ENCODE results near the gene CUTA.
"Not testable (repeated sequence)": the region's sequence is repeated elsewhere in the genome, so short reads cannot be mapped to it uniquely, and the experiment has no call there.

- TF ChIP-seq, protein P1, sequence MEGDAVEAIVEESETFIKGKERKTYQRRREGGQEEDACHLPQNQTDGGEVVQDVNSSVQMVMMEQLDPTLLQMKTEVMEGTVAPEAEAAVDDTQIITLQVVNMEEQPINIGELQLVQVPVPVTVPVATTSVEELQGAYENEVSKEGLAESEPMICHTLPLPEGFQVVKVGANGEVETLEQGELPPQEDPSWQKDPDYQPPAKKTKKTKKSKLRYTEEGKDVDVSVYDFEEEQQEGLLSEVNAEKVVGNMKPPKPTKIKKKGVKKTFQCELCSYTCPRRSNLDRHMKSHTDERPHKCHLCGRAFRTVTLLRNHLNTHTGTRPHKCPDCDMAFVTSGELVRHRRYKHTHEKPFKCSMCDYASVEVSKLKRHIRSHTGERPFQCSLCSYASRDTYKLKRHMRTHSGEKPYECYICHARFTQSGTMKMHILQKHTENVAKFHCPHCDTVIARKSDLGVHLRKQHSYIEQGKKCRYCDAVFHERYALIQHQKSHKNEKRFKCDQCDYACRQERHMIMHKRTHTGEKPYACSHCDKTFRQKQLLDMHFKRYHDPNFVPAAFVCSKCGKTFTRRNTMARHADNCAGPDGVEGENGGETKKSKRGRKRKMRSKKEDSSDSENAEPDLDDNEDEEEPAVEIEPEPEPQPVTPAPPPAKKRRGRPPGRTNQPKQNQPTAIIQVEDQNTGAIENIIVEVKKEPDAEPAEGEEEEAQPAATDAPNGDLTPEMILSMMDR (IDR thresholded peaks at IDR 0.05), result not testable (repeated sequence)
- not testable (repeated sequence) for TF ChIP-seq MAX (IDR thresholded peaks at IDR 0.05; ENCODE audit: low read depth); MXI1 (IDR thresholded peaks at IDR 0.05; ENCODE audit: low read depth, low read length); SMC3 (IDR thresholded peaks at IDR 0.05; ENCODE audit: low read depth, low read length); EZH2phosphoT487 (IDR thresholded peaks at IDR 0.05; ENCODE audit: borderline replicate concordance, low read depth); REST (IDR thresholded peaks at IDR 0.05; ENCODE audit: low read depth, low read length); RAD21 (IDR thresholded peaks at IDR 0.05; ENCODE audit: low read length)
Measured at GRCh38 chr6:33367715-33368025, 50.2 kb downstream of the CUTA start.

Measured in SK-N-SH (cell line).